ENCODE results near the gene COL23A1. TPM values are rescaled to one million over a fixed set of nuclear protein-coding genes. Genes with fewer than 3 reads are reported as not detected.

The COL23A1 gene
- total and polyA plus RNA-seq, 2 of the 13 experiments (the other 11 are each of a cell fraction or from before 2014, with no cell fraction given) = not detected

- no peak overlapping the region for H3K9ac ChIP-seq (ENCODE audit: insufficient read depth, low read depth, low read length)
- no peak overlapping the region for H3K4me2 ChIP-seq (ENCODE audit: low read depth, low read length)
- no peaks in the 10 kb centered on the region for H3K9me3 ChIP-seq (ENCODE audit: low read length)
- no peak overlapping the region for H3K4me3 ChIP-seq (replicated peaks in 1 of 3; ENCODE audit: insufficient read depth in 1 of 3, low read depth in 2 of 3, low read length in 3 of 3)
- intact Hi-C loops (cut with micrococcal nuclease; ENCODE audit: unreplicated experiment) = no loop called here
- ChIA-PET POLR2A (no interaction called here), CTCF (ENCODE audit: low intra/inter-chr PET ratio, low total read pairs) (no interaction called here)
- H2AFZ ChIP-seq (ENCODE audit: low read length) = no peak overlapping the region
- BruUV-seq (replicated peaks) = no TSS peak
- H3K79me2 ChIP-seq (ENCODE audit: insufficient read depth, low read length) = no peaks in the 10 kb centered on the region
- in situ Hi-C loops (cut with HindIII; ENCODE audit: extremely low pct_ligation_motif_present, low pct_unique_long_range_greater_than_20kb) = no loop called here
- no peaks in the 10 kb centered on the region for H3K36me3 ChIP-seq (replicated peaks in 1 of 2; ENCODE audit: control insufficient read depth in 1 of 2, insufficient read depth in 2 of 2, low read length in 2 of 2)
- H3K4me1 ChIP-seq (ENCODE audit: insufficient read depth, low read length) = no peaks in the 10 kb centered on the region
- FAIRE-seq (no peak), DNase-seq (ENCODE audit: low spot score) (no peak), ATAC-seq (no peak; the same call in 2 of the 3 replicates)
- no peaks in the 10 kb centered on the region for H4K20me1 ChIP-seq (ENCODE audit: insufficient read depth, low read length)
- H3K27me3 ChIP-seq (ENCODE audit: control insufficient read depth in 1 of 2, insufficient read depth in 2 of 2, low read length in 2 of 2) = peaks cover 2 to 4% of the 10 kb centered on the region in 2 experiments; a peak in 1 of 5 replicates
- WGBS (ENCODE audit: low lambda C conversion rate) = 24% methylated on average over 8 of the region's 20 CpGs
- H3K27ac ChIP-seq (ENCODE audit: extremely low read length, insufficient read depth, low read length) = no peak overlapping the region
- TF ChIP-seq HNRNPH1 (optimal IDR thresholded peaks at IDR 0.05; ENCODE audit: low read depth, low read length) (no peak), CENPBD1 (CRISPR knock-in tag; IDR thresholded peaks at IDR 0.05; ENCODE audit: borderline replicate concordance, low read depth) (no peak), RAD51 (IDR thresholded peaks at IDR 0.05; ENCODE audit: borderline replicate concordance) (no peak), KLF6 (CRISPR knock-in tag; IDR thresholded peaks at IDR 0.05) (no peak), ZNF710 (CRISPR knock-in tag; IDR thresholded peaks at IDR 0.05; ENCODE audit: borderline replicate concordance) (no peak), SATB2 (CRISPR knock-in tag; IDR thresholded peaks at IDR 0.05) (no peak), ZSCAN9 (CRISPR knock-in tag; IDR thresholded peaks at IDR 0.05; ENCODE audit: borderline replicate concordance) (no peak)
Measured at GRCh38 chr5:178535299-178536175, 54.7 kb downstream of the COL23A1 start.
